Activated gamma-delta T cell treated with anti-CD3 and anti-CD28 coated beads, Interleukin-2, amount 50 U/mL, for 16 hours (primary cell): Measurements from ENCODE around the gene IKZF2.

Experiments
- DNase-seq: peaks from one replicate; pipeline ENCODE4 v3.0.0-alpha.2; 2020; ENCODE audit warnings: low read depth

IKZF2 gene

DNA sequence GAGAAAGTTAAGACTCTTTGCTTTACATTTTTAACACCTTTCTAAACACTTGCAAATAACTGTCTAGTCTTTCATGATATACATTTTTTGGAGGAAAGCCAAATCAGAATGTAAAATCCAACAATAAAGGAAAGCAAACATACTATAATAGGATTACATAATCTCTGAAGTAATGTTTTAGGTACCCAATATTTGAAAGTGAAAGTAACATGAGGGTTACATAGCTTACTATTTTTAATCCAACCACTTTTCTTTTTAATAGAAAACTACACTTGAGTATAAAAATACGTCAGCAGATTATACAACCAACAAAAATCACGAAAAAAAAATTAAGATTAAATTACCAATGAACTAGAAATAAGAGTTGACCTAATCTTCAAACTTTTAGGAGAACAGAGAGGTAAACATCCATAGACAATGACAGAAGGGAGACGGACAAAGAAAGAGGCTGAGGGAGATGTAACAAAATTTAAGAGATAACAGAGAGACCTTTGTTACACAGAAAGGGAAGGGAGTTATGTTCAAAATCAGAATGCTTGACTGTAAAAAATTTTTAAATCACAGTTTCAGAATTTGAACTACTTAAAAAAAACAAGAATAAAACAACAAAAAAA is 150.0 kb downstream of the IKZF2 start:
- no peak for DNase-seq

DNA sequence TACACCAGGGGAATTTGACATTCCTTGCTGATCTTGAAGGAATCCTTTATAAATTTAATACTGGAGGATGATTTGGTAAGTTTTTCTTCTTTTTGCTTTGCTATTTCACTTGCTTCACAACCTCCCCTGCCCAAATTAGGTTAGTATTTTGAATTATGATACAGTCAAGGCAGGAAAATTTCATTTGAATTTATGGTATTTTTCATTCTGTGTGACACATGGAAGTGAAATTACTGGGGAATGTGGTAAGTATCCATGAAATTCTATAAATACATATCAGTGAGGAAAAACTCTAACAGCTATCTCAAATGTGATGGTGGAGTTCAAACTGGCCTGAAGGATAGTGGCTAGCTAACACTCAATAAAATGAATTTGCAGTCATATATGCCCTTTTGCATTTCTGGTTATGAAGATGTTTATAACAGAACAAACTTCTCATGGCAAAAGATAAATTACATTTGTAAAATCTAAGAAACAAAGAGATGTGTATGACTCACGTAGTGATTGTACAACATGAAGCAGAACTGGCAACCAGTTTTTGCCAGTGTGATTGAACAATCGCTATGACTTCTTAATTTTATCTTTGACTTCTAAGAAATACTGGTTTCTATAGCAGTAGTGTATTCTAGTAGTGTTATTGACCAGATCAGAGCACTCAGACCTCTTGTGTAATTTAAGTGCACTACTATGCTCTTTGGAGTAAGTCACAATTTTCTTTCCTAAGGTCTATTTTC is 152.6 kb downstream of the IKZF2 start:
- no peak for DNase-seq

DNA sequence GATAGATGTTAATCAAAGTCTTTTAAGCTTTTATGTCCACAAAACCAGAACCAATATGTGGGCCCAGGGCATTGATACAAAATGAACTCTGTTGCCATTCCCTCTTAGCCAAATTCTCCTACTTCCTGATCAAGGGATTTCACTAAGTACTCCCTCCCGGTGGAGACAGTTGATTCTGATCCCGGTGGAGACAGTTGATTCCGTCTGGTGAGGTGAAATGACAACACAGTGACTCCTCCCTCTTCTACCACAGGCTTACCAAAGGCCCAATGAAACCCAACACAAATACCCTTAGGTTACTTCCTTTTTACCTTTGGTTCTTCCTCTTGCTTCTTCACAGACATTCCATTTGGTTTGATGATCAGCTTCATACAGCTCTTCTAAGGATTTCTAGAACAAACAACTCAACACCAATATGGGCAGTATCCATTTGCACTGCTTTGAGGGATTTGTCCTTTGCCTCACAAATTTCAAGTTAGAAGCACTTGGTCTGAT is 153.8 kb downstream of the IKZF2 start:
- no peak for DNase-seq

DNA sequence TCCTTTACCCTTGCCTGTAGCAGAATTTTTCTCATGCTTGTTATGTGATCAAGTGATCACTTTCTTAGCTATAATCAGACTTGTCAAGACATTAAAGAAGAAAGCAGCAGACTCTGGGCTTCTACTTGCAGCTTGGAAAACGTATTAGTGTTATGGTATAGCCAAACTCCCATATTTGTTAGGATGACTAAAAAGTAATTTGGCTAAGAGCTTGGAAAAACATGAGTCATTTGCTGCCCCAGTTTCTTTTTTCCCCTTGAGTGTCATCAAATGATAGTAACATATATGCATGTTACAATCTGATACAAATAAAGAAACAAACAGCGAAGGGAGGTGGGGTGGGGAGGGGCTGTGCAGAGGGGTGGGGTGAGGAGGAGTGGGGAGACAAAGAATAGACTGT is 155.5 kb downstream of the IKZF2 start:
- no peak for DNase-seq

DNA sequence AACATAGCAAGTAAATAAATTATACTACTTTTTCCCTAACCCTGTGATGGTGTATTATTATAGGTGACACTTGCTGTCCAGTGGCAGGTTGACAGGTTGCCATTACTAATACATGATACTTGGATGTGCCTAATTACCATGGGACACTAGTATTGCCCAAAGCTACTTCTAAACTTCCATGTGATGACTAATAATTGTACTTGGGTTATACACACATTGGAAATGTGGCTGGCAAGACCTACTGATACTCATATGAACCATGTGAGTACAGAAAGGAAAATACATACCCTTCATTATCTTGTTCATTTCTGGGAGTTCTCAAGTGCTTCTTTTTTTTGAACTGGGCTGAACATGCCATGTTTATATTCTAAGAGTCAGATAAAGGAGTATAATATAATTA is 156.4 kb downstream of the IKZF2 start:
- no peak for DNase-seq

DNA sequence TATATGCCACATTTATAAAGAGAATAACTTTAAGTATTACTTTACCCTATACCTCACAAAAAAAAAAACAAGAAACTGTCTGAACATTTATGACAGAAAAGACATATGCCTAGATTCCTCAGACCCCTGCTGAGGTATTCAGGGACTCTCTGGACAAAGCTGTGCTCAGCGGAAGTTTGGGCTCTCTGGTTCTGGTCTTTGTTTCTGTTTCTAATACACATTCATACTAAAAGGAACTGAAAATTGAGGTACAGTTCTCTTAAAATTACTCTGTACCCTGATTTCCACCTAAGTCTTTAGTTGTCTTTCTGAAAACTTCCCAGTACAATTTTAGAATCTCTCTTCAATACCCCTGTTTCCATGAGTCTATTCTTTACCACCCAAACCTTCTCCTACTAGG is 160.3 kb downstream of the IKZF2 start:
- no peak for DNase-seq

DNA sequence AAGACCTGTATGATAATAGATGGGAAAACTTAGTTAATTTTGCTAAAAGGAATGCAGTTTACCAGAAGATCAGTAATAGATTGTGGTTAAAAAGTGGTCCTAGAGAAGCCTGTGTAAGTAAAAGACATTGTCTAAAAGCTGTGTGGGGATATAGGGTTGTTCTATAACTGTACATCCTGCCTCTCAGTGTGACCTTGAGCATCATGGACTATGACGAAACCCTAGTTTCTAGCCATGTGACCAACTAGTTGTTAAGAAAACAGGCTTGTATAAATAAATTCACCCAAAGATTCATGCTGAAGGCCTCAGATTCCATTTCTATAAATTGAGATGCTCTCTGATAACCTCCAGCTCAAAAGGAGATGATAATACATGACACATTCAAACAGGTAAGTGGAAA is 160.7 kb downstream of the IKZF2 start:
- no peak for DNase-seq

DNA sequence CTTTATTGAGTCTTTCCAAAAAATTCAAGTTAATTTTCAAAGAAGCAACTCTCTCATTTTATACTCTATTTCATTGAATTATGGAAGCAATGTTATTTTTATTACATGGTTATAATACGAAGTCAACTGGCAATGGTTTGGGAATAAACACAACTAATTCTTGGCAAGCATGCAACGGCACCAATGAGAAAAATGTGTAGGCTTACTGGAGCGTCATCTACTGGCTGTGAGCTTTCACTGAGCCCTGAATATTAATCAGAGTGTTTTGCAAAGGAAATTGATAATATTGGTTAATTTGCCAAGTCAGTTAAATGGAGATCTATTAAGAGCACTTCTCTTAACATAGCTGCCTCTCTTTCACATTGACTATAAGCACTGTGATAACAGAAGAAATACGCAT is 163.9 kb downstream of the IKZF2 start:
- DNase-seq, result no peak

DNA sequence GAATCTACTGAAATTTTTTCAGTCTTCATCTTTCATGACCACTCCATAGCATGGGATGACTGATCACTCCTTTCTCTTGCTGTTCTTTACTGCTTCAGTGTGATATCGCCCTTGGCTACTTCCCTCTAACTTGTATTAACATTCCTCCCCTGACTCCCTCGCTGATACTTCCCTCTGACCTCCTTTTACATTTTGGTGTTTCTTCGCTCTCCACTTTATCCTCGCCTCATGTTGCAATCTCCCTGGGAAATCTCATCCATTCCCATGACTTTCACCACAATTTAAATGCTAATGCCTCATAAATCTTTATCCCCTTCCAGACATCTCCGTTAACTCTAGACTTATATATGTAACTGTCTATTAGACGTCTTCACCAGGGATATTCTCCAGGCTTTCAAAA is 167.3 kb downstream of the IKZF2 start:
- DNase-seq, result no peak

DNA sequence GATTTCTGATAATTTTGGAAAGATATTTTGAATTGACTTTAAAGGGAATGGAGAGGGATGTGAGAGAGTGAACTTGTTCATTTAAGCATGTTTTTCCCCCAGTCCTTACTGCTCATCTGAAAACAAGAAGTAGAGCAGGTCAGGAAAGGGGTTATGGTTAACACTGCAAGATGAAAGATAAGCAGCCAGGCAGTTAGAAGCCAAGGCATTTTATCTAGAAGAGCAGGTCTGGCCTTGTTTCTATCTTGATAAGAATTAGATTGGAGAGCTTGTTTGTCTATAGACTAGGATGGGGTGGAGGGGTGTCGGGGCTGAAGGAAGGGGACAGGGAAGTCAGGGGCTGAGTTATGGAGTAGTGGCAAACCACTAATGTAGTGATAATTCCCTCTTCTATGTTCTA is 171.6 kb downstream of the IKZF2 start:
- DNase-seq, result no peak

DNA sequence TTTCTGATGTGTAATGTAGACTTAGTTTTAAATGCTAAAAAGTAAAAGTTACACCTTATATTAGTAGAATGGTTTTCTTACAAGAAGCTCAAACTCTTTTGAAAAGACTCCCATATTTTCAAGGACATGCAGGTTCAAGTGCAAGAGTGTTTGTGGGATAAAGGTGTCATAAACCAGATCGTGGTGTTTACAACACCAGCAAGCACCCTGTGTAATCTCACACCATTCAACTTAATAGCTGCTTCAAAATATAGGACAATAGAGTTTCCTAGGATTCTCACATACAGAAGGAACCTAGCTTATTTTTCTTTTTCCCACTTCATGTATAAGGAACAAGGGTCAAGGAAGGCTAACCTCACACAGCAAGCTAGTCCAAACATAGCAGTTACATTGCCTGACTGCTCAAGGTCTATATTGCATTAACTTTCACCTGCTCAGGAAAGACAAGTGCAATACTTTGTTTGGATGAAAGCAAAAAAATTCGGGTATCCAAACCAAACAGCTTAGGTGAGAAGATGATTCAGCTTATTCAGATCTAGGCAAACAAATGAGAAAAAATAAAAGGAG is 172.3 kb downstream of the IKZF2 start:
- no peak for DNase-seq

DNA sequence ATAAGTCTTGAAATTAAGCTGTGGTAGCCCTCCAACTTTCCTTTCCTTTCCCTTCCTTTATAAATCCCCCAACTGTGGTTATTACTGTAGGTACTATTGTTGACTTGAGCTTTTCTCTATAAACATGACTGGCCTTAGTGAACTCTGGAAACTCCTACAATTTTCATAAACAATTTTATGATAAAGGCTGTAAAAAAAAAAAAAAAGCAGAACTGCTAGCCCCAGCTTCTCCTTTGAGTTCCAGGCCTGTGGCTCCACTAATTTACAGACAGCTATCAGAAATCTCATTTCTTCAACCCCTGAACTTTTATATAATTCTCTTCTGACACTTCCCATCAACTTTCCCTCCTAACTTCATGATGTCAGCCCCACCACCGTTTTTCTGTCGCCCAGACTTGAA is 174.3 kb downstream of the IKZF2 start:
- no peak for DNase-seq

DNA sequence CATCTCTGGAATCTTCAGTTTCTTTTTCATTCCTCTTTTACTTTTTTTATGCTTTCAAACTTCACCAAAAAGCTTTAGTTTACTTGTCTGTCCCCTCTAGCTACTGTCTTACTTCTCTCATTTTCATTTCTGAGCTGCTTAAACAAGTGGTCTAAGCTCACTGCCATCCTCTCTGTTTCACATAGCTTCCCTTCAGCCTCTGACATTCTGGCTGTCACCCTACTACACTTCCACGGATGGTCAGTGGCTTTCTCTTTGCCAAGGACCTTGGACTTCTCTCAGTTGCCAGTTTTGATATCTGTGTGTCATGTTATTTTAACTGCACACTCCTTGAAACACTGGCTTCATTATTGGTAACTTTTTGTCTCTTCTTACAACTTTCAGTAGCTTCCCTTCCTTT is 176.1 kb downstream of the IKZF2 start:
- DNase-seq, result no peak

DNA sequence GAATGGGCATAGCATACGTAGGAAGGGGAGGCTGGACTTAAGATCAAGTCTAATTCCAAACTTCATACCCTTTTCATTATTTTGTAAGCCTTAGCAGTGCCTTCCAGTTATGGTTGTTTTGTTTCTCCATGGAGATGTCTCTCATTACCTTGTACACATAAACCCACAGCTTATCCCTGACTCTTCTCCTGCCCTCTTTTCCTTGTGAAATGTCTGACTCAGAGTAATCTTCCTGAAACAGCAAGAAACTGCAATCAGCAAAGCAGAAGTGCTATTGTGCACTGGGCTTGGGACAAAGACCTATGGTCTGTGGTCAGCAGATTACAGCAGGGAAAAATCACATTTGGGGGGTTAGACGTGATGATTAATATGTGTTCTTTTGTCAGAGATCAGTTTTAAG is 176.7 kb downstream of the IKZF2 start:
- no peak for DNase-seq

DNA sequence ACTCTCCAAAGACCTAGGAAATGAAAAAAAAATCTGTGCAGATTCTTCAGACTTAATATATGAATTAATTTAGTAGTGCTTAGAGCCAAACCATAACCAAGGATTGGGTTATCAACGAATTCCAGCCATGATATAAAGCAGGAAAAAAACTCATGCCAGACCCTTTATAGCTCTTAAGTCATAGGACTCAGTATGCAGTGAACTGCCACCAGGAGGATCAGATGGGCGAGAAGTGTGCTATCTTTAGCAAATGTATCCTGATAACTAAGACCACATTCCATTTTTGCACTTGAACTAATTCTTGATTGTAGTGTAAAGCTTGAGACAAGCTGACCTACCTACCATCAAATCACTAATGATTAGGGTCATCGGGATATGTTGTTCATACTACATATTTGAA is 178.1 kb downstream of the IKZF2 start:
- DNase-seq, result no peak

DNA sequence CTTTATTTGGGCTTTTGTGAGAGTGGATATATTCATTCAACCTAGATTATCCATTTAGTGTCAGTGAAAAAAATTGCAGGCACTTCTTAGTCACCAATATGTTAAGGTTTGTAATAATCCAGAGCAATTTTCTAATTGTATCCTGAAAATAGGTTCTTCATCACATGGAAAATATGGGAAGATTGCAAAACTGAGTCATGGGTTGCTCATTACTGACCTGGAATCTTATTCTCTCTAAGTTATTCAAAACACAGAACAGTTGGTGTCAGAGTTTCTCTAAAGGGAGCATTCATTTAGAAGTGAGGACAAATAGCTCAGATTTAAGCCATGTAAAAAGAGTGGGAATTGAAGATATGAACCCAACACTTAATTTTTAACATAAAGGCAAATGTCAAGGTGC is 181.3 kb downstream of the IKZF2 start:
- DNase-seq, result no peak

DNA sequence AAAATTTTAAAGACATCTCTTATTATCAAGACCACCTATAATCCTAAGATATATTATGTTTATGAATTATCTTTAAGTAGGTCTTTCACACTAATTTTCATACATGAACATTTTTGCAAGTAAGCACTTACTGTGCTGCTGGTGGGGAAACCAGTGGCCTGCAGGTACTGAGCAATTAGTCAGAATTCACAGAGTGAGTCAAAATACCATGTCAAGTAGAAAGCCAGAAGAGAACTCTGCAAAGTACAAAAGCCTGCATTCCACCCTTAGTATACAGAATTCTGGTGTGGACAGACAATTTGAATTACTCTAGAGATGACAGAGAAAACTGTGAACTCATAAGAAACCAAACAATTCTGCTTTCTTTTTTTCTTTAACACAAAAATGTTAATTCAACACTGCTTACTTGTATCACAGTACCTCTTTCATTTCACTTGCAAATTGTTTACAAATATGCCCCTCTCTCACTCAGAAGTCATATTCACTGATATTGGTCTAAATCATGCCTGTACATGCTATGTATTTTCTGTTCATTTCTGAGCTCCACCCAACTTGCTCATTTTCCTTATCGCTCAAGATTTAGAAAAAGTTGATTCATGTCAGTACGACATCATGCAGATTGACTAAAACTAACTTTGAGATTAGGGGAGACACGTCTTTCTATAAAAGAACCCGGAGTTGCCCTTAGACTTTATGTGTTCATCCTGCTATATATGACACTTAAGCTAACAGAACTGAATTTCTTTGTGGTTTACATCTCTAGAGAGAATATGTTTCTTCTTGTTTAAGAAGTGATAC is 182.9 kb downstream of the IKZF2 start:
- DNase-seq, result no peak

DNA sequence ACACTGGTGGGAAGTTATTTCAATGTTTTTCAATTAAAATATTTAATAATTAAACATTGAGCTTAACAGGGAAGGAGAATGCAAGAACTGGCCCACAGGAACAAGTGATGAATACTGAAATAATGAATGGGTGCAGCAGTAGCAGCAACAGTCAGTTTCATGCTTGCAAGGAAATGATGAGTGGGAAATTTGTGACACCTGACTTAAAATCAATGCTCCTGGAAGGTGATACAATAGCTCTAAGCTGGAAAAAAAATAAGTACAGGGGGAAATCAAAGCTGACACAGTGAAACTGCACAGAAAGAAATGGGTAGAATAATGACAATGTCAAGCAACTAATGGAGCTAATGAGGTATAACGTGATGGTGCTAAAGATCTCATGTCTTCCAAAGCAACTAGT is 184.5 kb downstream of the IKZF2 start:
- DNase-seq, result no peak

DNA sequence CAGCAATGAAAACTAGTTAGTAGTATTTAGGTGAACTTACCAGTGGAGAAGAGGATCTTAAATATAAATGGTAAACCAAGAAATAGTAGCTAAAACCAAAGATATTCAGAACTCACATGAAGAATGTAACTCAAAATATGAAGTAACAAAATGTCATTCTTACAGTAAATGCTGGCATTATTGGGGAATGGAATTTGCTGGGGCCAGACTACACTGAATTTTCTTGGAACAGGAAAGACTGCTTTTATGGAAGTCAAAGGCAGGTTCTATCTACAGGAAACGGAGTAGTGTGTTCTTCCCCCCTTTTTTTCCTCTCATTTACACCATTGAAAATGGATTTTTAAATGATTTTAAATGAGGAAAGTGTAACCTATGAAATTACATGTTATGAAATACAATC is 188.7 kb downstream of the IKZF2 start:
- DNase-seq, result no peak

DNA sequence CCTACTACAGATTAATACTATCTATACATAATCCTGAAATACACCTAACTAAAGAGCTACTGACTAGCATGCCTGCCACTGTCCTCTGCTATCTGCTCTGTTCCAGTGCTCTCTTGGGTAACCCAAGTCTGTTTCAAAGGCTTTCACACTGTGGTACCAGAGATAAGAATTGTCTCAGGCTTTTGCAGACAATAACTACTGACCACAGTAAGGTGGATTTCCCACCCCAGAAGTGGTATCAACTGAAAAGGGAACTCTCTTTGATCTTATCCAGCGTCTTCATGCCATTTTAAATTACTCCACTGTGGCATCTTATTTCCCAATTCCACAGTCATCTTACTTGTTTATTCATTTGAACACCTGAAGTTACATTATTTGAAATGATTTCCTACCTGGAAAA is 190.2 kb downstream of the IKZF2 start:
- no peak for DNase-seq

DNA sequence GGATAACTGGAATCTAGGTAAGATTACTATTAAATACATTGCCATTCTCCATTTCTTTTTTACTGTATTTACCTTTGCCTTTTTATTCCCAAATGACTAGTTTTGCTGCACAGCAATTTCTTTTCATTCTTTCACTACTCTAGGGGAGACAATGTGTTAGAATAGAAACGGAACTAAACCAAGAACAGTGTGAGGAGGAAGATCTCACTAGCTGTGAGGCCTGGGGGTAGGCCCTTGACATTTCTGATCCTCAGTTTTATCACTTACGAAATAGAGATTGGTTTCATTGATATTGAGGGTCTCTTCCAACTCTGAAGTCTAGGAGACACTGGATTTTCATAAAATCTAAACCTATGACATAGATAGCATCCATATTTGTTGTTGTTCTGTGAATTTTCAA is 191.1 kb downstream of the IKZF2 start:
- no peak for DNase-seq

DNA sequence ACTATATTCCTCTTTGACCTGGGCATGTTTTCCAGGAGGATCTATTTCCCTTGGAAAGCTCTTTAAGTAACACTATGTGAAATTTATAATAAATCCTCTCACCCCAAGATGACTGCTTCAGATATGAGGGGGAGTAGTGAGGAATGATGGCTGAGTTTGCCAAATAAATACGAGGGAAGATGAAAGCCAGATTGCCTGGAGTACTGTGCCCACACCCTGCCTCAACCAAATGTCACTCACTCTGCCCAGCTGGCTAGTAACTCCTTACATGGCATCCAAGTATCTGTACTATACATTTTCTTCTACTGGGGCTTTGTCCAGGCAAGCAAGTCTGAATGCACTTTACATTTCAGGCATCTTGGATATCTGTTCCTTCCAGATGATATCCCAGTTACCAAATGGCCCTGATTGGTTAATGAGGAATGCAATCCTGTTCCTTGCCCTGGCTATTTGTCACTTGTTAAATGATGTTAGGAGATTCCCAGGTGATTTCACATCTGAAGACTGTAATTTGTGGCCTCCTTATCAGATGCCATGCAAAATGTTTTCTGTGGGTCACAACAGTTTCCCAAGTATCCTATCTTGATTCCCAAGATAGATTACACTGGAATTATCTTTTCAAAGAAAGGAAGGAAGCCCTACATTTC is 191.8 kb downstream of the IKZF2 start:
- DNase-seq, result no peak
